ENCODE measurements around the gene CNMD. TPM values are rescaled to one million over a fixed set of nuclear protein-coding genes. Genes with fewer than 3 reads are reported as not detected.

CNMD gene
- total and polyA plus RNA-seq, 2 experiments from 2014 or later = not detected

DNA sequence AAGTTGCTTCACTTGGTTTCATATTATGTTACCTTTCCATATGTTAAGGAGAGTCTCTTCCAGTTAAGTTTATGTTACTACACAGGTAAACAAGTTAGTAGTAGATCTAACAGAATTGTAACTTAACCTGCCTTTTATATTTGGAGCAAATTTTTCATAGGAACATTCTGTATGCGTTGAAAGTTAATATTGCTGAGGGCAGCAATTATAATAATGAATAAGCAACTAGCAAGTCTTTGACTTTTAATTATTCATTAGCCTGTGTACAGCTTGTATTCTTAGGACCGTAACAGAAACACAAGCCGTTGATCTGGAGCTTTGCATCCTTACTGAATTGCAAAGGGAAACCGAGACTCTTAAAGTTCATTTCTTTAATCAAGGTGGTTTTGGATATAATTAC lies 75.3 kb downstream of the CNMD start:
- in situ Hi-C loops (cut with MboI) = no loop called here
- Histone ChIP-seq H3K9ac (no peak overlapping the region), H3K36me3 (ENCODE audit: low read depth) (peaks cover 67% of the 10 kb centered on the region), H3K4me3 (no peak overlapping the region), H3K79me2 (ENCODE audit: insufficient read depth) (peaks cover 90% of the 10 kb centered on the region), H3K27me3 (replicated peaks; ENCODE audit: insufficient read depth) (no peaks in the 10 kb centered on the region), H3K9me2 (ENCODE audit: insufficient read depth) (no peaks in the 10 kb centered on the region), H4K20me1 (ENCODE audit: insufficient read depth) (no peaks in the 10 kb centered on the region), H3K27ac (no peak overlapping the region), H2AFZ (no peak overlapping the region), H3K4me1 (ENCODE audit: insufficient read depth) (no peaks in the 10 kb centered on the region), H3K9me3 (ENCODE audit: low read depth) (no peaks in the 10 kb centered on the region), H3F3A (ENCODE audit: insufficient read depth) (peaks cover 16% of the 10 kb centered on the region), H3K4me2 (ENCODE audit: unreplicated experiment) (no peak overlapping the region)
- TF ChIP-seq EZH2 (IDR thresholded peaks at IDR 0.05; ENCODE audit: insufficient read depth, poor library complexity, severe bottlenecking) = no peak
- TF ChIP-seq EZH2phosphoT487 (IDR thresholded peaks at IDR 0.05; ENCODE audit: insufficient read depth, low read depth) = no peak
- WGBS, 2 experiments (ENCODE audit: low coverage in 1 of 2, low lambda C conversion rate in 2 of 2, missing lambda C conversion rate in 2 of 2) = 98 to 100% methylated on average over 4 of the region's 4 CpGs
- DNase-seq = no peak

DNA sequence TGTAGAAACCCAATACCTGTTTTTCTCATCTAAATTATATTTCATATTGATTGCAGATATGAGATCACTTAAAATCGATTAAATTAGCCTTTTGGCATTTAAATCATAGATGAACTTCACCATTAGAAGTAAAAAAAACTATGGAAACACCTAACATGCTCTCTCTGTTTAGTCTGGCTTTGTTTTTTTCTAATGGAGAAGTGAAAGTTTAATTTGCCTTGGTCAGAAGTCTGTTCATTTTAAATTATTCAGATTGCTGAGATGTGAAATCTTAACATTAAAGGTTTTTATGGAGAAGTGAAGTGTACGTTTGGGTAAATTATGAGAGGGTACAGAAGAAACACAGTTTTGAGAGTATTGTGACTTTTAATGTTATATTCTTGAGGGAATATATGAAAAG lies 80.3 kb downstream of the CNMD start:
- Histone ChIP-seq H3K4me1 (ENCODE audit: insufficient read depth) (peaks cover 29% of the 10 kb centered on the region), H3K4me2 (ENCODE audit: unreplicated experiment) (no peak overlapping the region), H3K9me3 (ENCODE audit: low read depth) (no peaks in the 10 kb centered on the region), H4K20me1 (ENCODE audit: insufficient read depth) (no peaks in the 10 kb centered on the region), H3K27me3 (replicated peaks; ENCODE audit: insufficient read depth) (no peaks in the 10 kb centered on the region), H2AFZ (no peak overlapping the region), H3K27ac (no peak overlapping the region), H3K36me3 (ENCODE audit: low read depth) (peaks cover 61% of the 10 kb centered on the region), H3K79me2 (ENCODE audit: insufficient read depth) (peaks cover 94% of the 10 kb centered on the region), H3F3A (ENCODE audit: insufficient read depth) (peaks cover 16% of the 10 kb centered on the region), H3K9me2 (ENCODE audit: insufficient read depth) (no peaks in the 10 kb centered on the region), H3K9ac (no peak overlapping the region), H3K4me3 (no peak overlapping the region)
- DNase-seq = no peak
- WGBS, 2 experiments (ENCODE audit: low coverage in 1 of 2, low lambda C conversion rate in 2 of 2, missing lambda C conversion rate in 2 of 2) = 73 to 78% methylated on average over 2 of the region's 2 CpGs
- in situ Hi-C loops (cut with MboI) = no loop called here
- TF ChIP-seq EZH2 (IDR thresholded peaks at IDR 0.05; ENCODE audit: insufficient read depth, poor library complexity, severe bottlenecking) = no peak
- no peak for TF ChIP-seq EZH2phosphoT487 (IDR thresholded peaks at IDR 0.05; ENCODE audit: insufficient read depth, low read depth)

Other genes starting within 250 kb of the CNMD start
- 1.2 and 1.9 TPM in 2 replicates for gene HNRNPA1L2, start 97.4 kb downstream of the CNMD start, total RNA-seq (2014; rRNA removed; shearing (Covaris generic))
- gene HNRNPA1L2, start 97.4 kb downstream of the CNMD start, polyA plus RNA-seq (2016; fragmentation: Nextera tagmentation; extraction: Ambion mirVana) = 5.7 and 8.5 TPM in 2 replicates
- 29.4 and 49.2 TPM in 2 replicates for gene SUGT1, start 87.0 kb downstream of the CNMD start, total RNA-seq (2014; rRNA removed; shearing (Covaris generic))
- 77.2 and 78.8 TPM in 2 replicates for gene SUGT1, start 87.0 kb downstream of the CNMD start, polyA plus RNA-seq (2016; fragmentation: Nextera tagmentation; extraction: Ambion mirVana)
- not detected in 2 replicates for gene PCDH8, start 108.8 kb upstream of the CNMD start, total RNA-seq (2014; rRNA removed; shearing (Covaris generic))
- not detected in 2 replicates for gene PCDH8, start 108.8 kb upstream of the CNMD start, polyA plus RNA-seq (2016; fragmentation: Nextera tagmentation; extraction: Ambion mirVana)